ENCODE measurements around the gene KASH5. TPM values are rescaled to one million over a fixed set of nuclear protein-coding genes. Genes with fewer than 3 reads are reported as not detected.

KASH5 gene
- total RNA-seq, 1 donor from 2014 or later = 1.7 TPM

- DNase-seq (ENCODE audit: low spot score) = no peak
Observed at GRCh38 chr19:49395581-49396407, 7.7 kb downstream of the KASH5 start.

- DNase-seq (ENCODE audit: low spot score) = no peak
Observed at GRCh38 chr19:49396738-49397505, 8.9 kb downstream of the KASH5 start.

GRCh38 chr19:49398001-49398615, 10.1 kb downstream of the KASH5 start:
- DNase-seq (ENCODE audit: low spot score) = no peak

- no peak for DNase-seq (ENCODE audit: low spot score)
Observed at GRCh38 chr19:49398931-49399330, 10.9 kb downstream of the KASH5 start.

- no peak for DNase-seq (ENCODE audit: low spot score)
Observed at GRCh38 chr19:49400029-49400428, 12.0 kb downstream of the KASH5 start.

- no peak for DNase-seq (ENCODE audit: low spot score)
Observed at GRCh38 chr19:49403404-49404187, 15.5 kb downstream of the KASH5 start.

- DNase-seq (ENCODE audit: low spot score) = no peak
Observed at GRCh38 chr19:49407079-49407478, 19.0 kb downstream of the KASH5 start.

- no peak for DNase-seq (ENCODE audit: low spot score)
Observed at GRCh38 chr19:49407482-49408015, 19.5 kb downstream of the KASH5 start.

GRCh38 chr19:49408816-49409440, 20.9 kb downstream of the KASH5 start:
- DNase-seq (ENCODE audit: low spot score) = no peak

GRCh38 chr19:49409441-49410029, 21.5 kb downstream of the KASH5 start:
- no peak for DNase-seq (ENCODE audit: low spot score)

GRCh38 chr19:49411681-49412326, 23.8 kb downstream of the KASH5 start:
- DNase-seq (ENCODE audit: low spot score) = peak; percentile 13

- DNase-seq (ENCODE audit: low spot score) = no peak
Observed at GRCh38 chr19:49413348-49413747, 25.3 kb downstream of the KASH5 start.

GRCh38 chr19:49414256-49414655, 26.2 kb downstream of the KASH5 start:
- no peak for DNase-seq (ENCODE audit: low spot score)

GRCh38 chr19:49415102-49415809, 27.2 kb downstream of the KASH5 start:
- DNase-seq (ENCODE audit: low spot score) = no peak

- no peak for DNase-seq (ENCODE audit: low spot score)
Observed at GRCh38 chr19:49415810-49416200, 27.8 kb downstream of the KASH5 start.

- DNase-seq (ENCODE audit: low spot score) = no peak
Observed at GRCh38 chr19:49417088-49417487, 29.0 kb downstream of the KASH5 start.

- DNase-seq (ENCODE audit: low spot score) = no peak
Observed at GRCh38 chr19:49418511-49418910, 30.5 kb downstream of the KASH5 start.

- no peak for DNase-seq (ENCODE audit: low spot score)
Observed at GRCh38 chr19:49419173-49419572, 31.1 kb downstream of the KASH5 start.

- no peak for DNase-seq (ENCODE audit: low spot score)
Observed at GRCh38 chr19:49420227-49420626, 32.2 kb downstream of the KASH5 start.
